K562 (cell line): ENCODE results near the gene GADD45B. TPM values are rescaled to one million over a fixed set of nuclear protein-coding genes. Genes with fewer than 3 reads are reported as not detected.

Experiments
- ATF1 ChIP-seq, 2 experiments: fragments of 450-650 bp in 1 of 2; IDR thresholded peaks; 2 replicates each; pipeline ENCODE4 v1.6.1; 2016; ENCODE audit warnings: missing compliant biosample characterization in 1 of 2, missing genetic modification characterization in 1 of 2
- ATF3 ChIP-seq, 2 experiments: fragments of 450-650 bp in 1 of 2; sonication (generic) in 1 of 2; formaldehyde crosslinking in 1 of 2; IDR thresholded peaks in 1 of 2; conservative IDR thresholded peaks in 1 of 2; 2 replicates each; pipeline versions ENCODE4 v1.6.1 to v1.8.1; 2016 to 2023; ENCODE audit warnings: mild to moderate bottlenecking in 2 of 2, moderate library complexity in 2 of 2, inconsistent platforms in 1 of 2, missing genetic modification reagents in 1 of 2
- CBFA2T2 ChIP-seq: fragments of 450-650 bp; conservative IDR thresholded peaks from 2 replicates; pipeline ENCODE4 v1.6.1; 2017; ENCODE audit warnings: mild to moderate bottlenecking
- CBFB ChIP-seq: sonication (generic); formaldehyde crosslinking; IDR thresholded peaks from 2 replicates; pipeline ENCODE4 v1.4.0; 2020; ENCODE audit warnings: mild to moderate bottlenecking, missing genetic modification reagents
- CHD7 ChIP-seq: fragments of 200-600 bp; sonication (generic); IDR thresholded peaks from one replicate; pipeline ENCODE4 v1.6.1; 2012; ENCODE audit warnings: mild to moderate bottlenecking, low read depth, low read length, inconsistent platforms
- CTBP1 ChIP-seq: fragments of 450-650 bp; IDR thresholded peaks from 2 replicates; pipeline ENCODE4 v1.6.1; 2016; ENCODE audit warnings: borderline replicate concordance
- JUND ChIP-seq, 2 experiments: IDR thresholded peaks; 2 replicates in 1 of 2; 3 replicates in 1 of 2; pipeline ENCODE4 v1.6.1; 2011; ENCODE audit warnings: borderline replicate concordance in 2 of 2, low read depth in 2 of 2, low read length in 2 of 2, improper control_type of control experiment in 1 of 2, missing biosample characterization in 1 of 2, missing genetic modification characterization in 1 of 2, missing genetic modification reagents in 1 of 2
- L3MBTL2 ChIP-seq: fragments of 450-650 bp; IDR thresholded peaks from 2 replicates; pipeline ENCODE4 v1.6.1; 2016; ENCODE audit warnings: mild to moderate bottlenecking, moderate library complexity
- MAFF ChIP-seq: IDR thresholded peaks from 2 replicates; pipeline ENCODE4 v1.6.1; 2012; ENCODE audit warnings: low read length, improper control_type of control experiment
- ZBTB12 ChIP-seq: fragments of 250-450 bp; sonication (Bioruptor Pico); IDR thresholded peaks from 2 replicates; pipeline ENCODE4 v1.4.0; 2020
- ZFP36 ChIP-seq: fragments of 150-350 bp; IDR thresholded peaks from 2 replicates; pipeline ENCODE4 v1.6.1; 2018; ENCODE audit warnings: low read length, low read depth; ENCODE audit not compliant: partially characterized antibody
- ZNF134 ChIP-seq: fragments of 250-450 bp; sonication (Bioruptor Pico); conservative IDR thresholded peaks from 2 replicates; pipeline ENCODE4 v1.4.0; 2020
- polyA plus RNA-seq, 8 experiments: library from polyadenylated mRNA; depleted of rRNA in 4 of 8; stranded (reverse) in 5 of 8; unstranded in 3 of 8; fragments of >200 nt; fragmentation: Nextera tagmentation in 2 of 8; fragmentation: Illumina TruSeq in 1 of 8; extraction: Ambion mirVana in 2 of 8; extraction: Trizol in 1 of 8; gene quantifications; 2 replicates each; pipeline versions ENCODE4 v1.2.1 to v1.2.3, GENCODE V29; 2011 to 2014; ENCODE audit warnings: inconsistent platforms in 1 of 8, missing spikeins in 1 of 8
- total RNA-seq, 7 experiments: library from RNA; depleted of rRNA in 6 of 7; stranded (reverse); fragments of >200 nt in 6 of 7; fragmentation: Illumina TruSeq in 2 of 7; extraction: Trizol in 2 of 7; gene quantifications; 2 replicates each; pipeline versions ENCODE4 v1.2.1 to v1.2.3, GENCODE V29; 2011 to 2021; ENCODE audit warnings: low replicate concordance in 1 of 7

Gene GADD45B
- total and polyA plus RNA-seq, 9 of the 15 experiments (the other 6 are each of a cell fraction or from before 2014, with no cell fraction given): 0.06 to 4.1 (median 2.1) TPM

- no peak for TF ChIP-seq CHD7
- TF ChIP-seq ZNF134: no peak
- no peak for TF ChIP-seq CBFA2T2
- no peak for TF ChIP-seq ATF1 (CRISPR knock-in tag; IDR thresholded peaks at IDR 0.05)
- TF ChIP-seq ATF1 (tag; IDR thresholded peaks at IDR 0.05): peak; percentile 18; the same call in 1 of the 2 replicates
- peak; percentile 59; the same call in 1 of the 2 replicates for TF ChIP-seq L3MBTL2
- peak; percentile 52; the same call in 1 of the 2 replicates for TF ChIP-seq MAFF
- peak; percentile 64; the same call in 1 of the 2 replicates for TF ChIP-seq JUND (IDR thresholded peaks at IDR 0.05; ENCODE audit: borderline replicate concordance, low read depth, low read length)
- TF ChIP-seq JUND (tag; IDR thresholded peaks at IDR 0.05; ENCODE audit: borderline replicate concordance, low read depth, low read length): no peak; the same call in 1 of the 3 replicates
- peak; percentile 88 for TF ChIP-seq ATF3 (IDR thresholded peaks at IDR 0.05)
- TF ChIP-seq ATF3 (CRISPR knock-in tag; conservative IDR thresholded peaks at IDR 0.05): no peak
- TF ChIP-seq CTBP1: peak; percentile 55
- no peak for TF ChIP-seq ZBTB12 (CRISPR knock-in tag)
- no peak for TF ChIP-seq CBFB (CRISPR knock-in tag)
- peak; percentile 60 for TF ChIP-seq ZFP36
These were observed 6.6 kb upstream of the GADD45B start (continued) for GRCh38 chr19:2469102-2469914.
